H1 (cell line): ENCODE measurements around the gene LVRN.

Experiments used
- CREB1 ChIP-seq: IDR thresholded peaks from 2 replicates; pipeline ENCODE4 v1.6.1; 2012; ENCODE audit warnings: inconsistent platforms
- EZH2 ChIP-seq: fragments of 200-600 bp; sonication (generic); IDR thresholded peaks from 2 replicates; pipeline ENCODE4 v1.7.1; 2012; ENCODE audit warnings: low read depth, mild to moderate bottlenecking, moderate library complexity, low read length, inconsistent platforms; ENCODE audit not compliant: severe bottlenecking
- NRF1 ChIP-seq: IDR thresholded peaks from 2 replicates; pipeline ENCODE4 v1.6.1; 2011; ENCODE audit warnings: mild to moderate bottlenecking, low read depth, low read length, improper control_type of control experiment
- POLR2A ChIP-seq, 2 experiments: IDR thresholded peaks; 1 replicate in 1 of 2; 2 replicates in 1 of 2; pipeline ENCODE4 v1.6.1; 2011; ENCODE audit warnings: low read depth in 2 of 2, low read length in 2 of 2, mild to moderate bottlenecking in 2 of 2; ENCODE audit errors: control extremely low read depth in 1 of 2
- POLR2AphosphoS5 ChIP-seq: IDR thresholded peaks from 2 replicates; pipeline ENCODE4 v1.6.1; 2011; ENCODE audit warnings: low read depth, low read length
- RAD21 ChIP-seq, 2 experiments: IDR thresholded peaks in 1 of 2; conservative IDR thresholded peaks in 1 of 2; 2 replicates each; pipeline ENCODE4 v1.6.1; 2011; ENCODE audit warnings: low read depth in 2 of 2, low read length in 2 of 2, improper control_type of control experiment in 1 of 2, inconsistent platforms in 1 of 2, mild to moderate bottlenecking in 1 of 2, moderate library complexity in 1 of 2
- SIN3A ChIP-seq, 2 experiments: IDR thresholded peaks in 1 of 2; conservative IDR thresholded peaks in 1 of 2; 2 replicates each; pipeline ENCODE4 v1.6.1; 2011 to 2012; ENCODE audit warnings: low read length in 2 of 2, improper control_type of control experiment in 1 of 2, low read depth in 1 of 2, mild to moderate bottlenecking in 1 of 2
- TF ChIP-seq, protein P1 (sequence below), 3 experiments: IDR thresholded peaks; 1 replicate in 2 of 3; 2 replicates in 1 of 3; pipeline versions ENCODE4 v1.5.1 to v1.6.1; 2011; ENCODE audit warnings: low read length in 3 of 3, mild to moderate bottlenecking in 3 of 3, inconsistent platforms in 2 of 3, low read depth in 1 of 3, moderate library complexity in 1 of 3; ENCODE audit not compliant: insufficient read depth in 1 of 3; ENCODE audit errors: control extremely low read depth in 1 of 3
- TF ChIP-seq, protein P2 (sequence below): IDR thresholded peaks from 2 replicates; pipeline ENCODE4 v1.6.1; 2012; ENCODE audit warnings: low read length, inconsistent platforms

GRCh38 chr5:115934388-115934974 is 27.8 kb upstream of the LVRN start:
- TF ChIP-seq, protein P1, sequence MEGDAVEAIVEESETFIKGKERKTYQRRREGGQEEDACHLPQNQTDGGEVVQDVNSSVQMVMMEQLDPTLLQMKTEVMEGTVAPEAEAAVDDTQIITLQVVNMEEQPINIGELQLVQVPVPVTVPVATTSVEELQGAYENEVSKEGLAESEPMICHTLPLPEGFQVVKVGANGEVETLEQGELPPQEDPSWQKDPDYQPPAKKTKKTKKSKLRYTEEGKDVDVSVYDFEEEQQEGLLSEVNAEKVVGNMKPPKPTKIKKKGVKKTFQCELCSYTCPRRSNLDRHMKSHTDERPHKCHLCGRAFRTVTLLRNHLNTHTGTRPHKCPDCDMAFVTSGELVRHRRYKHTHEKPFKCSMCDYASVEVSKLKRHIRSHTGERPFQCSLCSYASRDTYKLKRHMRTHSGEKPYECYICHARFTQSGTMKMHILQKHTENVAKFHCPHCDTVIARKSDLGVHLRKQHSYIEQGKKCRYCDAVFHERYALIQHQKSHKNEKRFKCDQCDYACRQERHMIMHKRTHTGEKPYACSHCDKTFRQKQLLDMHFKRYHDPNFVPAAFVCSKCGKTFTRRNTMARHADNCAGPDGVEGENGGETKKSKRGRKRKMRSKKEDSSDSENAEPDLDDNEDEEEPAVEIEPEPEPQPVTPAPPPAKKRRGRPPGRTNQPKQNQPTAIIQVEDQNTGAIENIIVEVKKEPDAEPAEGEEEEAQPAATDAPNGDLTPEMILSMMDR (IDR thresholded peaks at IDR 0.05; ENCODE audit: control extremely low read depth in 1 of 3, insufficient read depth in 1 of 3, low read depth in 1 of 3, low read length in 3 of 3): no peak
- TF ChIP-seq POLR2A (IDR thresholded peaks at IDR 0.05; ENCODE audit: control extremely low read depth in 1 of 2, low read depth in 2 of 2, low read length in 2 of 2) (no peak), NRF1 (no peak), EZH2 (no peak), CREB1 (no peak), POLR2AphosphoS5 (no peak), RAD21 (IDR thresholded peaks at IDR 0.05 in 1 of 2, conservative IDR thresholded peaks at IDR 0.05 in 1 of 2; ENCODE audit: low read depth in 2 of 2, low read length in 2 of 2) (no peak), SIN3A (conservative IDR thresholded peaks at IDR 0.05 in 1 of 2, IDR thresholded peaks at IDR 0.05 in 1 of 2; ENCODE audit: low read depth in 1 of 2, low read length in 2 of 2) (no peak)
- TF ChIP-seq, protein P2, sequence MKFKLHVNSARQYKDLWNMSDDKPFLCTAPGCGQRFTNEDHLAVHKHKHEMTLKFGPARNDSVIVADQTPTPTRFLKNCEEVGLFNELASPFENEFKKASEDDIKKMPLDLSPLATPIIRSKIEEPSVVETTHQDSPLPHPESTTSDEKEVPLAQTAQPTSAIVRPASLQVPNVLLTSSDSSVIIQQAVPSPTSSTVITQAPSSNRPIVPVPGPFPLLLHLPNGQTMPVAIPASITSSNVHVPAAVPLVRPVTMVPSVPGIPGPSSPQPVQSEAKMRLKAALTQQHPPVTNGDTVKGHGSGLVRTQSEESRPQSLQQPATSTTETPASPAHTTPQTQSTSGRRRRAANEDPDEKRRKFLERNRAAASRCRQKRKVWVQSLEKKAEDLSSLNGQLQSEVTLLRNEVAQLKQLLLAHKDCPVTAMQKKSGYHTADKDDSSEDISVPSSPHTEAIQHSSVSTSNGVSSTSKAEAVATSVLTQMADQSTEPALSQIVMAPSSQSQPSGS: no peak
